PC-3 (cell line): ENCODE measurements around the gene ATG101. TPM values are rescaled to one million over a fixed set of nuclear protein-coding genes. Genes with fewer than 3 reads are reported as not detected.

Source experiments
- ATAC-seq: fragments of 200-7000 bp; cut with Tn5 transposase; 2 replicates; pipeline ENCODE4 v1.9.1; 2020; ENCODE audit warnings: mild to moderate bottlenecking, moderate library complexity
- BruUV-seq: library from RNA; stranded (reverse); fragments of 400-500 nt; replicated peaks from 2 replicates; lab custom pipeline; 2021; lab: Mats Ljungman, UMichigan
- CTCF ChIA-PET: fragments of 300-600 bp; sonication (Branson Sonifier 250); formaldehyde crosslinking; loops from one replicate; lab custom pipeline; 2022; ENCODE audit warnings: antibody characterized with exemption; lab: Charles Lee
- POLR2A ChIA-PET: fragments of 300-600 bp; sonication (Branson Sonifier 250); formaldehyde crosslinking; loops from one replicate; lab custom pipeline; 2022; ENCODE audit warnings: antibody characterized with exemption; ENCODE audit not compliant: unreplicated experiment; lab: Charles Lee
- DNase-seq: peaks from one replicate; pipeline ENCODE4 v3.0.0-alpha.2; 2015
- H2AFZ ChIP-seq: fragments of 300-600 bp; sonication (generic); 2 replicates; pipeline ENCODE4 v1.6.0; 2016; ENCODE audit warnings: antibody characterized with exemption, low read length
- H3F3A ChIP-seq: fragments of 300-600 bp; sonication (generic); one replicate; pipeline ENCODE4 v1.6.0; 2017; ENCODE audit warnings: antibody characterized with exemption, low read length, control low read depth, mild to moderate bottlenecking; ENCODE audit not compliant: unreplicated experiment
- H3K27ac ChIP-seq: fragments of 300-600 bp; sonication (generic); 2 replicates; pipeline ENCODE4 v1.5.1; 2016; ENCODE audit warnings: mild to moderate bottlenecking, low read length
- H3K27me3 ChIP-seq: fragments of 300-600 bp; sonication (generic); 2 replicates; pipeline ENCODE4 v1.6.1; 2016; ENCODE audit warnings: low read length, mixed read lengths
- H3K36me3 ChIP-seq: fragments of 300-600 bp; sonication (generic); 2 replicates; pipeline ENCODE4 v1.6.1; 2016; ENCODE audit warnings: low read depth, mixed run types, low read length, mixed read lengths
- H3K4me1 ChIP-seq: fragments of 300-600 bp; sonication (generic); 2 replicates; pipeline ENCODE4 v1.5.1; 2016; ENCODE audit warnings: low read length; ENCODE audit not compliant: insufficient read depth
- H3K4me2 ChIP-seq: fragments of 300-600 bp; sonication (generic); 2 replicates; pipeline ENCODE4 v1.6.0; 2016; ENCODE audit warnings: low read length
- H3K4me3 ChIP-seq: fragments of 300-600 bp; sonication (generic); 2 replicates; pipeline ENCODE4 v1.5.1; 2016; ENCODE audit warnings: mild to moderate bottlenecking, low read length, mixed read lengths
- H3K79me2 ChIP-seq: fragments of 300-600 bp; sonication (generic); 2 replicates; pipeline ENCODE4 v1.6.1; 2017; ENCODE audit warnings: low read length, mixed read lengths
- H3K9ac ChIP-seq: fragments of 300-600 bp; sonication (generic); 2 replicates; pipeline ENCODE4 v1.6.0; 2016; ENCODE audit warnings: mild to moderate bottlenecking, low read length
- H3K9me2 ChIP-seq: fragments of 300-600 bp; sonication (generic); replicated peaks from 2 replicates; pipeline ENCODE4 v1.6.1; 2016; ENCODE audit warnings: mixed run types, low read length, mixed read lengths
- H3K9me3 ChIP-seq: fragments of 300-600 bp; sonication (generic); 2 replicates; pipeline ENCODE4 v1.6.1; 2016; ENCODE audit warnings: low read length, mixed read lengths
- H4K20me1 ChIP-seq: fragments of 300-600 bp; sonication (generic); 2 replicates; pipeline ENCODE4 v1.6.1; 2016; ENCODE audit warnings: low read length, mixed read lengths
- CTCF ChIP-seq: fragments of 300-600 bp; sonication (generic); conservative IDR thresholded peaks from 2 replicates; pipeline ENCODE4 v1.5.1; 2017; ENCODE audit warnings: antibody characterized with exemption, low read depth, mild to moderate bottlenecking, low read length
- EZH2 ChIP-seq: fragments of 300-600 bp; sonication (generic); IDR thresholded peaks from one replicate; pipeline ENCODE4 v1.6.1; 2017; ENCODE audit warnings: antibody characterized with exemption, mild to moderate bottlenecking, low read length; ENCODE audit not compliant: unreplicated experiment
- EZH2phosphoT487 ChIP-seq: fragments of 300-600 bp; sonication (generic); IDR thresholded peaks from 2 replicates; pipeline ENCODE4 v1.6.1; 2018; ENCODE audit warnings: mild to moderate bottlenecking, antibody characterized with exemption, low read length, borderline replicate concordance
- intact Hi-C: fragments of 100-400 bp; cut with micrococcal nuclease; formaldehyde crosslinking; loops from 2 replicates; pipeline ENCODE4 v1.9.0; 2023
- total RNA-seq: library from RNA; depleted of rRNA; stranded (reverse); fragments of >200 nt; gene quantifications from 2 replicates; pipeline ENCODE4 v1.2.3, GENCODE V29; 2014; rRNA removed

Gene ATG101
- total RNA-seq, 1 experiment from 2014 or later: 110 TPM

- no peak overlapping the region for H3K9ac ChIP-seq
- no peak for TF ChIP-seq EZH2phosphoT487
- TF ChIP-seq EZH2: no peak
- TF ChIP-seq CTCF: no peak
- CTCF ChIA-PET: interaction anchor here (0.5 to 1.3 kb wide), 3 partner anchors 95 to 445 kb away, joined by 3 to 7 read pairs (median 5); no protein-coding TSS in a partner anchor
- H3K27ac ChIP-seq: no peak overlapping the region
- no peaks in the 10 kb centered on the region for H3K36me3 ChIP-seq
- no peaks in the 10 kb centered on the region for H3F3A ChIP-seq
- peaks cover 12% of the 10 kb centered on the region; the same call in 1 of the 2 replicates for H3K4me1 ChIP-seq
- H4K20me1 ChIP-seq: no peaks in the 10 kb centered on the region
- no peak for ATAC-seq
- no peaks in the 10 kb centered on the region for H3K27me3 ChIP-seq
- H3K4me2 ChIP-seq: no peak overlapping the region
- intact Hi-C loops: no loop called here
- H3K79me2 ChIP-seq: no peaks in the 10 kb centered on the region
- POLR2A ChIA-PET: no interaction called here
- no peaks in the 10 kb centered on the region for H3K9me2 ChIP-seq
- DNase-seq: no peak
- no peak overlapping the region for H3K4me3 ChIP-seq
- no TSS peak for BruUV-seq
- no peak overlapping the region for H2AFZ ChIP-seq
- H3K9me3 ChIP-seq: no peaks in the 10 kb centered on the region
Observed at GRCh38 chr12:52126050-52126604, 56.3 kb downstream of the ATG101 start.

Other genes starting within 250 kb of the ATG101 start
- gene FIGNL2, start 221.3 kb upstream of the ATG101 start, total RNA-seq: not detected in 2 replicates
- not detected in 2 replicates for gene ANKRD33, start 181.9 kb upstream of the ATG101 start, total RNA-seq
- 0.40 TPM in 1 of 2 replicates, not detected in the other for gene ACVRL1, start 162.5 kb upstream of the ATG101 start, total RNA-seq
- gene ACVR1B, start 118.3 kb upstream of the ATG101 start, total RNA-seq: 9.8 and 11.5 TPM in 2 replicates
- 0.29 and 0.58 TPM in 2 replicates for gene TAMALIN, start 63.0 kb upstream of the ATG101 start, total RNA-seq
- 90.7 and 110 TPM in 2 replicates for gene NR4A1, start 18.5 kb upstream of the ATG101 start, total RNA-seq
- gene SMIM41, start 9.7 kb downstream of the ATG101 start, total RNA-seq: not detected in 2 replicates
- gene KRT80, start 122.0 kb downstream of the ATG101 start, total RNA-seq: 19.8 and 30.1 TPM in 2 replicates
- 2,144 and 2,979 TPM in 2 replicates for gene KRT7, start 163.3 kb downstream of the ATG101 start, total RNA-seq
- gene KRT86, start 204.7 kb downstream of the ATG101 start, total RNA-seq: 0.98 and 1.2 TPM in 2 replicates
- gene KRT81, start 221.6 kb downstream of the ATG101 start, total RNA-seq: 1,688 and 2,042 TPM in 2 replicates